ENCODE data around the gene HK3. TPM values are rescaled to one million over a fixed set of nuclear protein-coding genes. Genes with fewer than 3 reads are reported as not detected.

Gene HK3
- total and polyA plus RNA-seq, 3 experiments from 2014 or later = 1.3 to 1.5 TPM; not detected in 1

- Mint-ChIP-seq H3K9me3 (no peaks in the 10 kb centered on the region), H3K36me3 (no peaks in the 10 kb centered on the region), H3K27ac (peak overlapping the region in 1 of 8 donors; percentile 0), H3K4me3 (no peak overlapping the region), H3K27me3 (peaks cover 1 to 17% of the 10 kb centered on the region in 2 donors), H3K4me1 (peaks cover 0 to 2% (median 0%) of the 10 kb centered on the region in 3 donors)
- no peak overlapping the region for H3K4me3 ChIP-seq (ENCODE audit: low read length)
- CTCF ChIA-PET = no interaction called here
- H3K4me1 ChIP-seq (ENCODE audit: insufficient read depth, low read length) = no peaks in the 10 kb centered on the region
- POLR2A ChIA-PET = no interaction called here
- no peak overlapping the region for H3K27ac ChIP-seq (ENCODE audit: low read depth, low read length)
- no peaks in the 10 kb centered on the region for H3K27me3 ChIP-seq (ENCODE audit: insufficient read depth, low read length, poor library complexity, severe bottlenecking)
- DNase-seq = peak in 1 of 5 donors; percentile 3
- H3K9me3 ChIP-seq (ENCODE audit: low read length) = no peaks in the 10 kb centered on the region
- H3K36me3 ChIP-seq (ENCODE audit: insufficient read depth, low read length) = no peaks in the 10 kb centered on the region
These were observed 14.6 kb downstream of the HK3 start for GRCh38 chr5:176884571-176884890.

- CTCF ChIA-PET = no interaction called here
- Histone ChIP-seq H3K27me3 (ENCODE audit: insufficient read depth, low read length, poor library complexity, severe bottlenecking) (no peaks in the 10 kb centered on the region), H3K27ac (ENCODE audit: low read depth, low read length) (no peak overlapping the region), H3K4me1 (ENCODE audit: insufficient read depth, low read length) (no peaks in the 10 kb centered on the region), H3K36me3 (ENCODE audit: insufficient read depth, low read length) (no peaks in the 10 kb centered on the region), H3K4me3 (ENCODE audit: low read length) (no peak overlapping the region), H3K9me3 (ENCODE audit: low read length) (no peaks in the 10 kb centered on the region)
- no peaks in the 10 kb centered on the region for H3K36me3 Mint-ChIP-seq
- no peaks in the 10 kb centered on the region for H3K9me3 Mint-ChIP-seq
- no peak overlapping the region for H3K4me3 Mint-ChIP-seq
- H3K27me3 Mint-ChIP-seq = peaks cover 1 to 19% of the 10 kb centered on the region in 2 donors
- H3K27ac Mint-ChIP-seq = no peak overlapping the region
- no peak for DNase-seq
- POLR2A ChIA-PET = no interaction called here
- peaks cover 0 to 2% (median 0%) of the 10 kb centered on the region in 3 donors for H3K4me1 Mint-ChIP-seq
These were observed 15.2 kb downstream of the HK3 start for GRCh38 chr5:176883700-176884570.

GRCh38 chr5:176882567-176882903, 16.6 kb downstream of the HK3 start:
- Histone ChIP-seq H3K27me3 (ENCODE audit: insufficient read depth, low read length, poor library complexity, severe bottlenecking) (no peaks in the 10 kb centered on the region), H3K36me3 (ENCODE audit: insufficient read depth, low read length) (no peaks in the 10 kb centered on the region), H3K27ac (ENCODE audit: low read depth, low read length) (no peak overlapping the region), H3K4me3 (ENCODE audit: low read length) (no peak overlapping the region), H3K9me3 (ENCODE audit: low read length) (no peaks in the 10 kb centered on the region), H3K4me1 (ENCODE audit: insufficient read depth, low read length) (no peaks in the 10 kb centered on the region)
- ChIA-PET POLR2A (no interaction called here), CTCF (no interaction called here)
- H3K27ac Mint-ChIP-seq = no peak overlapping the region
- no peak for DNase-seq
- H3K4me1 Mint-ChIP-seq = peaks cover 0 to 2% (median 0%) of the 10 kb centered on the region in 3 donors
- no peak overlapping the region for H3K4me3 Mint-ChIP-seq
- no peaks in the 10 kb centered on the region for H3K9me3 Mint-ChIP-seq
- peaks cover 3 to 28% of the 10 kb centered on the region in 2 donors for H3K27me3 Mint-ChIP-seq
- no peaks in the 10 kb centered on the region for H3K36me3 Mint-ChIP-seq

- Histone ChIP-seq H3K27ac (ENCODE audit: low read depth, low read length) (no peak overlapping the region), H3K36me3 (ENCODE audit: insufficient read depth, low read length) (no peaks in the 10 kb centered on the region), H3K27me3 (ENCODE audit: insufficient read depth, low read length, poor library complexity, severe bottlenecking) (no peaks in the 10 kb centered on the region), H3K9me3 (ENCODE audit: low read length) (no peaks in the 10 kb centered on the region), H3K4me1 (ENCODE audit: insufficient read depth, low read length) (no peaks in the 10 kb centered on the region), H3K4me3 (ENCODE audit: low read length) (no peak overlapping the region)
- Mint-ChIP-seq H3K36me3 (no peaks in the 10 kb centered on the region), H3K27me3 (peaks cover 3 to 28% of the 10 kb centered on the region in 2 donors), H3K4me1 (peaks cover 0 to 2% (median 0%) of the 10 kb centered on the region in 3 donors), H3K4me3 (no peak overlapping the region), H3K9me3 (no peaks in the 10 kb centered on the region), H3K27ac (no peak overlapping the region)
- DNase-seq = peak in 1 of 5 donors; percentile 37
- POLR2A ChIA-PET = no interaction called here
- CTCF ChIA-PET = no interaction called here
These were observed 17.2 kb downstream of the HK3 start for GRCh38 chr5:176881816-176882566.

- no peaks in the 10 kb centered on the region for H3K36me3 ChIP-seq (ENCODE audit: insufficient read depth, low read length)
- peaks cover 3 to 5% (median 4%) of the 10 kb centered on the region in 3 donors for H3K4me1 Mint-ChIP-seq
- POLR2A ChIA-PET = no interaction called here
These were observed 18.0 kb downstream of the HK3 start for GRCh38 chr5:176881021-176881749.

GRCh38 chr5:176880366-176881020, 18.7 kb downstream of the HK3 start:
- peak in 1 of 5 donors; percentile 43 for DNase-seq
- peaks cover 14 to 40% of the 10 kb centered on the region in 2 donors for H3K27me3 Mint-ChIP-seq
- H3K4me3 ChIP-seq (ENCODE audit: low read length) = no peak overlapping the region
- H3K4me3 Mint-ChIP-seq = no peak overlapping the region
- no peaks in the 10 kb centered on the region for H3K36me3 Mint-ChIP-seq
- no peak overlapping the region for H3K27ac ChIP-seq (ENCODE audit: low read depth, low read length)
- no peaks in the 10 kb centered on the region for H3K4me1 ChIP-seq (ENCODE audit: insufficient read depth, low read length)
- no peaks in the 10 kb centered on the region for H3K9me3 ChIP-seq (ENCODE audit: low read length)
- H3K27me3 ChIP-seq (ENCODE audit: insufficient read depth, low read length, poor library complexity, severe bottlenecking) = no peaks in the 10 kb centered on the region
- no peaks in the 10 kb centered on the region for H3K36me3 ChIP-seq (ENCODE audit: insufficient read depth, low read length)
- POLR2A ChIA-PET = no interaction called here
- H3K9me3 Mint-ChIP-seq = no peaks in the 10 kb centered on the region
- H3K27ac Mint-ChIP-seq = no peak overlapping the region
- CTCF ChIA-PET = no interaction called here
- peaks cover 10 to 12% (median 10%) of the 10 kb centered on the region in 3 donors for H3K4me1 Mint-ChIP-seq

More at GRCh38 chr5:176881021-176881749, 18.0 kb downstream of the HK3 start:
- CTCF ChIA-PET = no interaction called here
- Mint-ChIP-seq H3K36me3 (no peaks in the 10 kb centered on the region), H3K9me3 (no peaks in the 10 kb centered on the region), H3K27me3 (peaks cover 7 to 33% of the 10 kb centered on the region in 2 donors), H3K27ac (no peak overlapping the region), H3K4me3 (no peak overlapping the region)
- DNase-seq = peak in 1 of 5 donors; percentile 40
- Histone ChIP-seq H3K4me3 (ENCODE audit: low read length) (no peak overlapping the region), H3K27ac (ENCODE audit: low read depth, low read length) (no peak overlapping the region), H3K27me3 (ENCODE audit: insufficient read depth, low read length, poor library complexity, severe bottlenecking) (no peaks in the 10 kb centered on the region), H3K4me1 (ENCODE audit: insufficient read depth, low read length) (no peaks in the 10 kb centered on the region), H3K9me3 (ENCODE audit: low read length) (no peaks in the 10 kb centered on the region)

DNA sequence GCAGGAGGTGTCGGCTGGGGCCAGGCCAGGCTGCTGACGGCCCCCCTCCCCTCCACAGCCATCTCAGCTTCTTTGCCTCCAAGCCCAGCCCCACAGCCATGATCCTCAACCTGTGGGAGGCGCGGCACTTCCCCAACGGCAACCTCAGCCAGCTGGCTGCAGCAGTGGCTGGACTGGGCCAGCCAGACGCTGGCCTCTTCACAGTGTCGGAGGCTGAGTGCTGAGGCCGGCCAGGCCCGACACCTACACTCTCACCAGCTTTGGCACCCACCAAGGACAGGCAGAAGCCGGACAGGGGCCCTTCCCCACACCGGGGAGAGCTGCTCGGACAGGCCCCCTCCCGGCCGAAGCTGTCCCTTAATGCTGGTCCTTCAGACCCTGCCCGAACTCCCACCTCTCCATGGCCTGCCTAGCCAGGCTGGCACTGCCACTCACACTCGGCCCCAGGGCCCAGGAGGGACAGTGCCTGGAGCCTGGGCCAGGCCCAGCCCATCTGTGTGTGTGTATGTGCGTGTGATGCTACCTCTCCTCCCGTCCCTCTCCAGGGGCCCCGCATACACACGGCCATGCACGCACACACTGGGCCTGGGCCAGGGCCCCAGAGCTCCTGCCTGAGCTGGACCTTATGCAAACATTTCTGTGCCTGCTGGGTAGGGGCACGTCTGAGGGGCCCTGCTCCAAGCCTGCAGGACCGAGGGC, 19.3 kb downstream of the HK3 start:
- CTCF ChIA-PET = no interaction called here
- no peak overlapping the region for H3K27ac Mint-ChIP-seq

More for the DNA sequence above, 19.3 kb downstream of the HK3 start:
- H3K4me3 Mint-ChIP-seq = no peak overlapping the region
- Histone ChIP-seq H3K27me3 (ENCODE audit: insufficient read depth, low read length, poor library complexity, severe bottlenecking) (no peaks in the 10 kb centered on the region), H3K4me3 (ENCODE audit: low read length) (no peak overlapping the region), H3K4me1 (ENCODE audit: insufficient read depth, low read length) (no peaks in the 10 kb centered on the region), H3K27ac (ENCODE audit: low read depth, low read length) (no peak overlapping the region), H3K36me3 (ENCODE audit: insufficient read depth, low read length) (no peaks in the 10 kb centered on the region), H3K9me3 (ENCODE audit: low read length) (no peaks in the 10 kb centered on the region)
- H3K27me3 Mint-ChIP-seq = peaks cover 21 to 46% of the 10 kb centered on the region in 2 donors
- H3K36me3 Mint-ChIP-seq = no peaks in the 10 kb centered on the region
- POLR2A ChIA-PET = no interaction called here
- H3K9me3 Mint-ChIP-seq = no peaks in the 10 kb centered on the region
- DNase-seq = peak in 1 of 5 donors; percentile 38
- H3K4me1 Mint-ChIP-seq = peaks cover 14 to 17% (median 16%) of the 10 kb centered on the region in 3 donors

Measured in CD8-positive, alpha-beta memory T cell (primary cell).